HepG2 (cell line): ENCODE measurements around the gene INO80B. TPM values are rescaled to one million over a fixed set of nuclear protein-coding genes. Genes with fewer than 3 reads are reported as not detected.

ENCODE experiments used
- ATAC-seq: fragments of 200-7000 bp; cut with Tn5 transposase; 3 replicates; pipeline ENCODE4 v1.9.1; 2020; ENCODE audit warnings: mild to moderate bottlenecking, moderate library complexity
- BruUV-seq: library from RNA; stranded (reverse); fragments of 400-500 nt; replicated peaks from 2 replicates; lab custom pipeline; 2021; lab: Mats Ljungman, UMichigan
- CTCF ChIA-PET: fragments of 300-600 bp; formaldehyde crosslinking; extraction: SDS; loops from one replicate; lab custom pipeline; 2021; ENCODE audit warnings: low total read pairs, inconsistent platforms, low intra/inter-chr PET ratio; lab: Yijun Ruan, JAX
- POLR2A ChIA-PET: fragments of 350-600 bp; sonication (Branson Sonifier 250); formaldehyde crosslinking; loops from one replicate; lab custom pipeline; 2020; ENCODE audit warnings: antibody characterized with exemption, inconsistent platforms; lab: Yijun Ruan, JAX
- DNase-seq: peaks from one replicate; pipeline ENCODE4 v3.0.0-alpha.2; 2015; ENCODE audit warnings: low spot score
- FAIRE-seq: peaks from 3 replicates; lab custom pipeline; 2011; peaks lifted over from hg19 to GRCh38; lab: Jason Lieb, UNC
- H2AFZ ChIP-seq: one replicate; pipeline ENCODE4 v1.6.1; 2011; ENCODE audit warnings: low read length, inconsistent platforms
- H3K27ac ChIP-seq: fragments of 300-600 bp; 3 replicates; pipeline ENCODE4 v1.8.0; 2011; ENCODE audit warnings: mixed run types, mild to moderate bottlenecking, mixed read lengths, low read length, inconsistent platforms; ENCODE audit not compliant: insufficient read depth; ENCODE audit errors: extremely low read length
- H3K27me3 ChIP-seq, 2 experiments: fragments of 200-600 bp in 1 of 2; 2 replicates in 1 of 2; 3 replicates in 1 of 2; pipeline versions ENCODE4 v1.6.0 to v1.8.0; 2011; ENCODE audit warnings: low read length in 2 of 2, mild to moderate bottlenecking in 2 of 2, moderate library complexity in 2 of 2, inconsistent platforms in 1 of 2; ENCODE audit not compliant: insufficient read depth in 2 of 2, control insufficient read depth in 1 of 2
- H3K36me3 ChIP-seq, 2 experiments: fragments of 200-600 bp in 1 of 2; replicated peaks in 1 of 2; 2 replicates in 1 of 2; 3 replicates in 1 of 2; pipeline versions ENCODE4 v1.5.1 to v1.8.0; 2011; ENCODE audit warnings: low read length in 2 of 2, inconsistent platforms in 1 of 2; ENCODE audit not compliant: insufficient read depth in 2 of 2, control insufficient read depth in 1 of 2
- H3K4me1 ChIP-seq: 2 replicates; pipeline ENCODE4 v1.5.1; 2012; ENCODE audit warnings: low read length, inconsistent platforms; ENCODE audit not compliant: insufficient read depth
- H3K4me2 ChIP-seq: 2 replicates; pipeline ENCODE4 v1.6.0; 2011; ENCODE audit warnings: low read depth, low read length, inconsistent platforms
- H3K4me3 ChIP-seq, 3 experiments: fragments of 200-600 bp in 1 of 3; sonication (generic), shearing (Covaris generic) in 1 of 3; replicated peaks in 1 of 3; 2 replicates each; pipeline ENCODE4 v1.5.1; 2011 to 2016; ENCODE audit warnings: low read length in 3 of 3, inconsistent platforms in 2 of 3, low read depth in 2 of 3, mild to moderate bottlenecking in 2 of 3, control low read depth in 1 of 3, mixed read lengths in 1 of 3; ENCODE audit not compliant: insufficient read depth in 1 of 3
- H3K79me2 ChIP-seq: one replicate; pipeline ENCODE4 v1.6.1; 2011; ENCODE audit warnings: low read length, inconsistent platforms; ENCODE audit not compliant: insufficient read depth
- H3K9ac ChIP-seq: 2 replicates; pipeline ENCODE4 v1.6.0; 2011; ENCODE audit warnings: mild to moderate bottlenecking, low read depth, low read length, inconsistent platforms; ENCODE audit not compliant: insufficient read depth
- H3K9me3 ChIP-seq: 2 replicates; pipeline ENCODE4 v1.5.1; 2012; ENCODE audit warnings: mild to moderate bottlenecking, low read length
- H4K20me1 ChIP-seq: 2 replicates; pipeline ENCODE4 v1.6.0; 2011; ENCODE audit warnings: inconsistent platforms, mild to moderate bottlenecking, low read length, moderate library complexity; ENCODE audit not compliant: insufficient read depth
- MAFG ChIP-seq: sonication (generic); formaldehyde crosslinking; IDR thresholded peaks from 2 replicates; pipeline ENCODE4 v1.5.1; 2020; ENCODE audit warnings: mild to moderate bottlenecking, missing genetic modification reagents
- MAX ChIP-seq: IDR thresholded peaks from 2 replicates; pipeline ENCODE4 v1.6.1; 2012; ENCODE audit warnings: inconsistent platforms
- POLR2A ChIP-seq, 2 experiments: IDR thresholded peaks; 2 replicates each; pipeline ENCODE4 v1.6.1; 2011; ENCODE audit warnings: low read depth in 2 of 2, low read length in 2 of 2, mild to moderate bottlenecking in 1 of 2, moderate library complexity in 1 of 2; ENCODE audit not compliant: insufficient read depth in 1 of 2
- RAD21 ChIP-seq: fragments of 450-650 bp; formaldehyde crosslinking; IDR thresholded peaks from 2 replicates; pipeline ENCODE4 v1.5.0; 2020; ENCODE audit warnings: mild to moderate bottlenecking
- REXO4 ChIP-seq: sonication (generic); formaldehyde crosslinking; IDR thresholded peaks from 2 replicates; pipeline ENCODE4 v1.8.0; 2022; ENCODE audit warnings: missing genetic modification reagents, mild to moderate bottlenecking, borderline replicate concordance
- RXRB ChIP-seq: IDR thresholded peaks from 2 replicates; pipeline ENCODE4 v1.6.1; 2016; ENCODE audit warnings: borderline replicate concordance, missing genetic modification reagents, missing compliant biosample characterization
- SMARCC2 ChIP-seq: fragments of 450-650 bp; IDR thresholded peaks from 2 replicates; pipeline ENCODE4 v1.6.1; 2017; ENCODE audit warnings: antibody characterized with exemption, mild to moderate bottlenecking
- TFAP4 ChIP-seq: sonication (generic); IDR thresholded peaks from 2 replicates; pipeline ENCODE4 v1.6.1; 2016; ENCODE audit warnings: low read depth, borderline replicate concordance
- ZBTB33 ChIP-seq: sonication (generic); formaldehyde crosslinking; IDR thresholded peaks from 2 replicates; pipeline ENCODE4 v1.4.0; 2020; ENCODE audit warnings: missing genetic modification reagents
- ZBTB43 ChIP-seq: sonication (generic); formaldehyde crosslinking; conservative IDR thresholded peaks from 2 replicates; pipeline ENCODE4 v1.4.0; 2020; ENCODE audit warnings: missing genetic modification reagents
- ZNF280B ChIP-seq: sonication (generic); formaldehyde crosslinking; IDR thresholded peaks from 2 replicates; pipeline ENCODE4 v1.5.0; 2020; ENCODE audit warnings: missing genetic modification reagents, mild to moderate bottlenecking, borderline replicate concordance
- ZNF441 ChIP-seq: sonication (generic); formaldehyde crosslinking; IDR thresholded peaks from 2 replicates; pipeline ENCODE4 v1.7.0; 2021; ENCODE audit warnings: missing genetic modification reagents, borderline replicate concordance
- ZNF772 ChIP-seq: sonication (generic); formaldehyde crosslinking; IDR thresholded peaks from 2 replicates; pipeline ENCODE4 v1.5.0; 2020; ENCODE audit warnings: mild to moderate bottlenecking, missing genetic modification reagents
- WGBS: methylation state at CpG from one replicate; pipeline ENCODE4 v1.1.6; 2017; ENCODE audit warnings: low lambda C conversion rate; 5-methylcytosine and 5-hydroxymethylcytosine counted together
- in situ Hi-C: cut with HindIII; loops from 2 replicates; pipeline ENCODE4 v1.10.0; 2017; ENCODE audit warnings: low pct_unique_long_range_greater_than_20kb; ENCODE audit not compliant: extremely low pct_ligation_motif_present
- intact Hi-C: fragments of 100-400 bp; cut with micrococcal nuclease; formaldehyde crosslinking; loops from one replicate; pipeline ENCODE4 v1.10.0; 2022; ENCODE audit not compliant: unreplicated experiment
- polyA plus RNA-seq, 8 experiments: library from polyadenylated mRNA; depleted of rRNA in 3 of 8; stranded (reverse) in 7 of 8; unstranded in 1 of 8; fragments of >200 nt; fragmentation: Illumina TruSeq in 4 of 8; extraction: Trizol in 4 of 8; gene quantifications; 2 replicates each; pipeline versions ENCODE4 v1.2.1 to v1.2.3, GENCODE V29; 2011 to 2016; ENCODE audit warnings: low read depth in 4 of 8, missing spikeins in 1 of 8, mixed read lengths in 1 of 8; ENCODE audit not compliant: insufficient read depth in 1 of 8
- total RNA-seq, 5 experiments: library from RNA; depleted of rRNA; stranded (reverse); fragments of >200 nt; fragmentation: Illumina TruSeq; extraction: Trizol; gene quantifications; 2 replicates each; pipeline ENCODE4 v1.2.3, GENCODE V29; 2016; ENCODE audit warnings: low read depth in 1 of 5
- TF ChIP-seq, protein P1 (sequence below): sonication (generic); formaldehyde crosslinking; IDR thresholded peaks from 2 replicates; pipeline ENCODE4 v1.4.0; 2020; ENCODE audit warnings: mild to moderate bottlenecking, low read depth, missing genetic modification reagents

The INO80B gene
- total and polyA plus RNA-seq, 2 of the 13 experiments (the other 11 are each of a cell fraction or from before 2014, with no cell fraction given) = 6.2 to 14.5 TPM

- TF ChIP-seq MAX (0 out of 2 replicates have a peak, but pooled peaks have one; percentile 22), REXO4 (CRISPR knock-in tag) (no peak), RXRB (CRISPR knock-in tag) (0 out of 2 replicates have a peak, but pooled peaks have one; percentile 28), ZNF441 (CRISPR knock-in tag) (0 out of 2 replicates have a peak, but pooled peaks have one; percentile 8), MAFG (no peak), ZBTB43 (CRISPR knock-in tag) (no peak)
- TF ChIP-seq, protein P1, sequence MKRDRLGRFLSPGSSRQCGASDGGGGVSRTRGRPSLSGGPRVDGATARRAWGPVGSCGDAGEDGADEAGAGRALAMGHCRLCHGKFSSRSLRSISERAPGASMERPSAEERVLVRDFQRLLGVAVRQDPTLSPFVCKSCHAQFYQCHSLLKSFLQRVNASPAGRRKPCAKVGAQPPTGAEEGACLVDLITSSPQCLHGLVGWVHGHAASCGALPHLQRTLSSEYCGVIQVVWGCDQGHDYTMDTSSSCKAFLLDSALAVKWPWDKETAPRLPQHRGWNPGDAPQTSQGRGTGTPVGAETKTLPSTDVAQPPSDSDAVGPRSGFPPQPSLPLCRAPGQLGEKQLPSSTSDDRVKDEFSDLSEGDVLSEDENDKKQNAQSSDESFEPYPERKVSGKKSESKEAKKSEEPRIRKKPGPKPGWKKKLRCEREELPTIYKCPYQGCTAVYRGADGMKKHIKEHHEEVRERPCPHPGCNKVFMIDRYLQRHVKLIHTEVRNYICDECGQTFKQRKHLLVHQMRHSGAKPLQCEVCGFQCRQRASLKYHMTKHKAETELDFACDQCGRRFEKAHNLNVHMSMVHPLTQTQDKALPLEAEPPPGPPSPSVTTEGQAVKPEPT = no peak
Observed at GRCh38 chr2:74425523-74425922, 29.4 kb upstream of the INO80B start (continued).

DNA sequence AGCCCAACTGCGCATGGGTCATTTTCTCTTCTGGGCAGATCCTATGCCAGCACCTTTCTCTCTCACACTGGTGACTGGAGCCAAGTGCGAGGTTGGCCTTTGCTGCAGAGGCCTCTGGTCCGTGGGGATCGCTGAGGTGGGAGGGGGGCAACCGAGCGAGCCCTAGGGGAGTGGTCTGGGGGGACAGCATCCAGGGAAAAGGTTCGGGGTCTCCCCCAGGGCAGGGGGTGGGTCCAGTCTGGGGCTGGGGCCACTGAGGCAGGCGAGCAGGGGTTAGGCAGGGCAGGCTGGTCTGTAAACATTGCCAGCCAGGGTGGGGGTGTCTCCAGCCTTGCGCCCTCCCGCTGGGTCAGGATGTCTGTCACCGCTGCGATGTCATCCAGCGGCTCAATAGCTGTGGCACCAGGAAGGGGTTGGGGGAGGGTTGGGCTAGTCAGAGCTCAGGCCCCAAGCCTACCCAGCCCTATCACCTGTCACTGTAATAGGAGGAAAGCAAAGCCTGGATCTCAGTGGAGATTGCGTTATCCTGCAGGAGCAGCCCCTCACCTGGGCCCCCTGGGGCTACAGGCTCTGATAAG is 28.6 kb upstream of the INO80B start:
- H3K9me3 ChIP-seq = no peaks in the 10 kb centered on the region
- 97% methylated on average over 14 of the region's 14 CpGs for WGBS
- in situ Hi-C loops = no loop called here
- ATAC-seq (no peak), DNase-seq (no peak), FAIRE-seq (no peak)
- no peak overlapping the region for H3K9ac ChIP-seq
- H3K36me3 ChIP-seq = peaks cover 32 to 59% of the 10 kb centered on the region in 2 experiments
- intact Hi-C loops = no loop called here
- peaks cover 2% of the 10 kb centered on the region for H3K79me2 ChIP-seq
- H4K20me1 ChIP-seq = peaks cover 18% of the 10 kb centered on the region; the same call in 1 of the 2 replicates
- ChIA-PET POLR2A (interaction anchor here (0.6 to 9.5 kb wide), 11 partner anchors 9 to 75 kb away, joined by 3 to 272 read pairs (median 4); partner anchors contain the start of genes CCDC142, INO80B, RTKN and TTC31), CTCF (no interaction called here)
- H2AFZ ChIP-seq = no peak overlapping the region
- H3K27me3 ChIP-seq = no peaks in the 10 kb centered on the region; a peak in 1 of 5 replicates
- H3K27ac ChIP-seq = no peak overlapping the region
- no peak overlapping the region for H3K4me2 ChIP-seq
- peaks cover 89% of the 10 kb centered on the region for H3K4me1 ChIP-seq
- H3K4me3 ChIP-seq = no peak overlapping the region
- no TSS peak for BruUV-seq
- peak; percentile 11; the same call in 1 of the 2 replicates for TF ChIP-seq TFAP4
- peak; percentile 95 for TF ChIP-seq ZBTB33 (CRISPR knock-in tag)
- no peak for TF ChIP-seq RAD21
- 0 out of 2 replicates have a peak, but pooled peaks have one; percentile 26 for TF ChIP-seq ZNF280B
- TF ChIP-seq POLR2A (IDR thresholded peaks at IDR 0.05; ENCODE audit: insufficient read depth in 1 of 2, low read depth in 2 of 2, low read length in 2 of 2) = 0 out of 4 replicates have a peak, but pooled peaks of 1 of the 2 experiments have one; percentile 19
- TF ChIP-seq SMARCC2 = no peak
- TF ChIP-seq ZNF772 (CRISPR knock-in tag) = no peak
